K562 (cell line): ENCODE results near the gene ENO2. TPM values are rescaled to one million over a fixed set of nuclear protein-coding genes. Genes with fewer than 3 reads are reported as not detected.

ENCODE experiments used
- CBX5 ChIP-seq: IDR thresholded peaks from 2 replicates; pipeline ENCODE4 v1.6.1; 2014; ENCODE audit warnings: low read depth, borderline replicate concordance
- CHCHD3 ChIP-seq: fragments of 250-450 bp; sonication (Bioruptor Pico); IDR thresholded peaks from 2 replicates; pipeline ENCODE4 v2.1.2; 2022; ENCODE audit warnings: mild to moderate bottlenecking
- DPF2 ChIP-seq: fragments of 450-650 bp; IDR thresholded peaks from 2 replicates; pipeline ENCODE4 v1.6.1; 2016
- HIVEP1 ChIP-seq: fragments of 250-450 bp; sonication (Bioruptor Pico); IDR thresholded peaks from 2 replicates; pipeline ENCODE4 v1.4.0; 2020; ENCODE audit warnings: mild to moderate bottlenecking
- ILK ChIP-seq: fragments of 450-650 bp; IDR thresholded peaks from 2 replicates; pipeline ENCODE4 v1.6.1; 2016; ENCODE audit warnings: missing genetic modification characterization, low read depth, mild to moderate bottlenecking, missing compliant biosample characterization, moderate library complexity, borderline replicate concordance
- KDM2B ChIP-seq: fragments of 250-450 bp; sonication (Bioruptor Pico); IDR thresholded peaks from 2 replicates; pipeline ENCODE4 v1.8.0; 2021; ENCODE audit warnings: mild to moderate bottlenecking, moderate library complexity
- KHSRP ChIP-seq: fragments of 450-650 bp; IDR thresholded peaks from 2 replicates; pipeline ENCODE4 v1.6.1; 2017
- MAFK ChIP-seq: IDR thresholded peaks from 2 replicates; pipeline ENCODE4 v1.6.1; 2011; ENCODE audit warnings: low read length, improper control_type of control experiment
- MCM5 ChIP-seq: fragments of 450-650 bp; IDR thresholded peaks from 2 replicates; pipeline ENCODE4 v1.6.1; 2016; ENCODE audit warnings: low read depth
- MIER1 ChIP-seq: fragments of 450-650 bp; IDR thresholded peaks from 2 replicates; pipeline ENCODE4 v1.6.1; 2016; ENCODE audit warnings: antibody characterized with exemption, mild to moderate bottlenecking, low read depth
- MXI1 ChIP-seq: IDR thresholded peaks from 2 replicates; pipeline ENCODE4 v1.6.1; 2011; ENCODE audit warnings: low read depth, mild to moderate bottlenecking, improper control_type of control experiment, low read length
- NCOA4 ChIP-seq: fragments of 450-650 bp; IDR thresholded peaks from 2 replicates; pipeline ENCODE4 v1.6.1; 2018; ENCODE audit warnings: mild to moderate bottlenecking; ENCODE audit not compliant: partially characterized antibody
- NELFE ChIP-seq: IDR thresholded peaks from 2 replicates; pipeline ENCODE4 v1.6.1; 2011; ENCODE audit warnings: mild to moderate bottlenecking; ENCODE audit not compliant: insufficient read depth, insufficient read length
- NFIX ChIP-seq: fragments of 250-450 bp; sonication (Bioruptor Pico); IDR thresholded peaks from 2 replicates; pipeline ENCODE4 v1.4.0; 2020; ENCODE audit warnings: low read depth, mild to moderate bottlenecking, moderate library complexity
- NFYB ChIP-seq: IDR thresholded peaks from 2 replicates; pipeline ENCODE4 v1.6.1; 2011; ENCODE audit warnings: mild to moderate bottlenecking, moderate library complexity; ENCODE audit not compliant: insufficient read length; ENCODE audit errors: extremely low read depth
- PTBP1 ChIP-seq: fragments of 200-400 bp; formaldehyde crosslinking; IDR thresholded peaks from 2 replicates; pipeline ENCODE4 v1.6.1; 2017; ENCODE audit warnings: low read depth, low read length
- PTRF ChIP-seq: fragments of 450-650 bp; IDR thresholded peaks from 2 replicates; pipeline ENCODE4 v1.6.1; 2016; ENCODE audit warnings: mild to moderate bottlenecking, missing genetic modification characterization, missing compliant biosample characterization
- RFX1 ChIP-seq: fragments of 450-650 bp; IDR thresholded peaks from 2 replicates; pipeline ENCODE4 v1.6.1; 2016; ENCODE audit warnings: mild to moderate bottlenecking, moderate library complexity
- ZNF197 ChIP-seq: fragments of 200-800 bp; sonication (Bioruptor generic); IDR thresholded peaks from 2 replicates; pipeline ENCODE4 v1.6.1; 2016; ENCODE audit warnings: low read depth, missing genetic modification characterization, missing compliant biosample characterization
- ZNF282 ChIP-seq: sonication (generic); formaldehyde crosslinking; IDR thresholded peaks from 2 replicates; pipeline ENCODE4 v1.8.1; 2023; ENCODE audit warnings: missing genetic modification reagents
- ZNF311 ChIP-seq: fragments of 250-450 bp; sonication (Bioruptor Pico); IDR thresholded peaks from 2 replicates; pipeline ENCODE4 v1.4.0; 2020; ENCODE audit warnings: mild to moderate bottlenecking, moderate library complexity
- ZNF717 ChIP-seq: fragments of 250-450 bp; sonication (Bioruptor Pico); IDR thresholded peaks from 2 replicates; pipeline ENCODE4 v1.5.0; 2021
- polyA plus RNA-seq, 8 experiments: library from polyadenylated mRNA; depleted of rRNA in 4 of 8; stranded (reverse) in 5 of 8; unstranded in 3 of 8; fragments of >200 nt; fragmentation: Nextera tagmentation in 2 of 8; fragmentation: Illumina TruSeq in 1 of 8; extraction: Ambion mirVana in 2 of 8; extraction: Trizol in 1 of 8; gene quantifications; 2 replicates each; pipeline versions ENCODE4 v1.2.1 to v1.2.3, GENCODE V29; 2011 to 2014; ENCODE audit warnings: inconsistent platforms in 1 of 8, missing spikeins in 1 of 8
- total RNA-seq, 7 experiments: library from RNA; depleted of rRNA in 6 of 7; stranded (reverse); fragments of >200 nt in 6 of 7; fragmentation: Illumina TruSeq in 2 of 7; extraction: Trizol in 2 of 7; gene quantifications; 2 replicates each; pipeline versions ENCODE4 v1.2.1 to v1.2.3, GENCODE V29; 2011 to 2021; ENCODE audit warnings: low replicate concordance in 1 of 7
- TF ChIP-seq, protein P1 (sequence below): sonication (generic); formaldehyde crosslinking; IDR thresholded peaks from 2 replicates; pipeline ENCODE4 v1.8.1; 2023; ENCODE audit warnings: mild to moderate bottlenecking, missing genetic modification reagents
- TF ChIP-seq, protein P2 (sequence below): sonication (generic); formaldehyde crosslinking; IDR thresholded peaks from 2 replicates; pipeline ENCODE4 v1.8.0; 2022; ENCODE audit warnings: missing genetic modification reagents, mild to moderate bottlenecking, moderate library complexity, borderline replicate concordance
- TF ChIP-seq, protein P3 (sequence below): fragments of 250-450 bp; sonication (Bioruptor Pico); IDR thresholded peaks from 2 replicates; pipeline ENCODE4 v1.5.0; 2021; ENCODE audit warnings: mild to moderate bottlenecking, borderline replicate concordance
- TF ChIP-seq, protein P4 (sequence below): fragments of 250-450 bp; sonication (Bioruptor Pico); IDR thresholded peaks from 2 replicates; pipeline ENCODE4 v1.8.0; 2021; ENCODE audit warnings: borderline replicate concordance, mild to moderate bottlenecking, moderate library complexity; ENCODE audit not compliant: poor library complexity, severe bottlenecking

ENO2 gene
- total and polyA plus RNA-seq, 9 of the 15 experiments (the other 6 are each of a cell fraction or from before 2014, with no cell fraction given) = 10.9 to 43.3 (median 21.0) TPM

DNA sequence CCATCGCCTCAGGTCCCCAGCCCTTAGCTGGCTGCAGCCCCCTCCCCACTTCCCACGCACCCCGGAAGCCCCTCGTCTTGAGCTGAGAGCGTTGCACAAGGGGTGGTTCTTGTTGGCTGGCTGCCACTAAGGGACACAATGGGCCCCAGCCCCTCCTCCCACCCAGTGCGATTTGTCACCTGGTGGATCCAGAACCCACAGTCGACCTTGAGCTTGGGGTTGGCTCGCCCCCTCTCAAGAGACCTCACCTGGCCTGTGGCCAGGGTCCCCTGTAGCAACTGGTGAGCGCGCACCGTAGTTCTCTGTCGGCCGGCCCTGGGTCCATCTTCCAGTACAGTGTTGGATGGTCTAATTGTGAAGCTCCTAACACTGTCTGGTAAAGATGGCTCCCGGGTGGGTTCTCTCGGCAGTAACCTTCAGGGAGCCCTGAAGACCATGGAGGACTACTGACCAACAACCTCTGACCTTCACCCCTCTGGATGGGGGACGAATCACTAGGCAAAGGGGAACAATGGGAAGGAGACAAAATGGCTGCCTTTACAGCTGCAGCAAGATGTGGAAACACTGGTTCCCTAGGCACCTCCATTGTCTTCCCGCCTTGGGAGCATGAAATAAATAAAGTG is 49.5 kb downstream of the ENO2 start (continued):
- TF ChIP-seq NELFE (no peak), MAFK (no peak), MCM5 (no peak), ZNF282 (CRISPR knock-in tag) (no peak), NCOA4 (no peak), ILK (no peak), MXI1 (no peak), RFX1 (no peak), CBX5 (no peak), CHCHD3 (CRISPR knock-in tag) (no peak), ZNF311 (CRISPR knock-in tag) (peak; percentile 69), NFYB (no peak), NFIX (no peak), PTBP1 (no peak), DPF2 (no peak), MIER1 (no peak), KDM2B (CRISPR knock-in tag) (no peak), ZNF197 (CRISPR knock-in tag) (peak; percentile 50; the same call in 1 of the 2 replicates), PTRF (tag) (peak; percentile 62; the same call in 1 of the 2 replicates), ZNF717 (CRISPR knock-in tag) (no peak), HIVEP1 (CRISPR knock-in tag) (no peak), KHSRP (no peak)
- TF ChIP-seq, protein P1, sequence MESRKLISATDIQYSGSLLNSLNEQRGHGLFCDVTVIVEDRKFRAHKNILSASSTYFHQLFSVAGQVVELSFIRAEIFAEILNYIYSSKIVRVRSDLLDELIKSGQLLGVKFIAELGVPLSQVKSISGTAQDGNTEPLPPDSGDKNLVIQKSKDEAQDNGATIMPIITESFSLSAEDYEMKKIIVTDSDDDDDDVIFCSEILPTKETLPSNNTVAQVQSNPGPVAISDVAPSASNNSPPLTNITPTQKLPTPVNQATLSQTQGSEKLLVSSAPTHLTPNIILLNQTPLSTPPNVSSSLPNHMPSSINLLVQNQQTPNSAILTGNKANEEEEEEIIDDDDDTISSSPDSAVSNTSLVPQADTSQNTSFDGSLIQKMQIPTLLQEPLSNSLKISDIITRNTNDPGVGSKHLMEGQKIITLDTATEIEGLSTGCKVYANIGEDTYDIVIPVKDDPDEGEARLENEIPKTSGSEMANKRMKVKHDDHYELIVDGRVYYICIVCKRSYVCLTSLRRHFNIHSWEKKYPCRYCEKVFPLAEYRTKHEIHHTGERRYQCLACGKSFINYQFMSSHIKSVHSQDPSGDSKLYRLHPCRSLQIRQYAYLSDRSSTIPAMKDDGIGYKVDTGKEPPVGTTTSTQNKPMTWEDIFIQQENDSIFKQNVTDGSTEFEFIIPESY = no peak
- TF ChIP-seq, protein P2, sequence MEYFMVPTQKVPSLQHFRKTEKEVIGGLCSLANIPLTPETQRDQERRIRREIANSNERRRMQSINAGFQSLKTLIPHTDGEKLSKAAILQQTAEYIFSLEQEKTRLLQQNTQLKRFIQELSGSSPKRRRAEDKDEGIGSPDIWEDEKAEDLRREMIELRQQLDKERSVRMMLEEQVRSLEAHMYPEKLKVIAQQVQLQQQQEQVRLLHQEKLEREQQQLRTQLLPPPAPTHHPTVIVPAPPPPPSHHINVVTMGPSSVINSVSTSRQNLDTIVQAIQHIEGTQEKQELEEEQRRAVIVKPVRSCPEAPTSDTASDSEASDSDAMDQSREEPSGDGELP (CRISPR knock-in tag) = no peak
- TF ChIP-seq, protein P3, sequence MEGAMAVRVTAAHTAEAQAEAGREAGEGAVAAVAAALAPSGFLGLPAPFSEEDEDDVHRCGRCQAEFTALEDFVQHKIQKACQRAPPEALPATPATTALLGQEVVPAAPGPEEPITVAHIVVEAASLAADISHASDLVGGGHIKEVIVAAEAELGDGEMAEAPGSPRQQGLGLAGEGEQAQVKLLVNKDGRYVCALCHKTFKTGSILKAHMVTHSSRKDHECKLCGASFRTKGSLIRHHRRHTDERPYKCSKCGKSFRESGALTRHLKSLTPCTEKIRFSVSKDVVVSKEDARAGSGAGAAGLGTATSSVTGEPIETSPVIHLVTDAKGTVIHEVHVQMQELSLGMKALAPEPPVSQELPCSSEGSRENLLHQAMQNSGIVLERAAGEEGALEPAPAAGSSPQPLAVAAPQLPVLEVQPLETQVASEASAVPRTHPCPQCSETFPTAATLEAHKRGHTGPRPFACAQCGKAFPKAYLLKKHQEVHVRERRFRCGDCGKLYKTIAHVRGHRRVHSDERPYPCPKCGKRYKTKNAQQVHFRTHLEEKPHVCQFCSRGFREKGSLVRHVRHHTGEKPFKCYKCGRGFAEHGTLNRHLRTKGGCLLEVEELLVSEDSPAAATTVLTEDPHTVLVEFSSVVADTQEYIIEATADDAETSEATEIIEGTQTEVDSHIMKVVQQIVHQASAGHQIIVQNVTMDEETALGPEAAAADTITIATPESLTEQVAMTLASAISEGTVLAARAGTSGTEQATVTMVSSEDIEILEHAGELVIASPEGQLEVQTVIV (CRISPR knock-in tag) = no peak
- TF ChIP-seq, protein P4, sequence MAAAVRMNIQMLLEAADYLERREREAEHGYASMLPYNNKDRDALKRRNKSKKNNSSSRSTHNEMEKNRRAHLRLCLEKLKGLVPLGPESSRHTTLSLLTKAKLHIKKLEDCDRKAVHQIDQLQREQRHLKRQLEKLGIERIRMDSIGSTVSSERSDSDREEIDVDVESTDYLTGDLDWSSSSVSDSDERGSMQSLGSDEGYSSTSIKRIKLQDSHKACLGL (CRISPR knock-in tag) = no peak
